OCI-LY3 (cell line): ENCODE data around the gene MGAT4C.

ENCODE experiments used
- H2AFZ ChIP-seq: fragments of 200-600, 300-600 bp; shearing (Covaris generic); 2 replicates; pipeline ENCODE4 v1.6.0; 2014; ENCODE audit warnings: antibody characterized with exemption, low read depth, low read length
- H3K27ac ChIP-seq: fragments of 200-600, 300-600 bp; sonication (generic); 2 replicates; pipeline ENCODE4 v1.5.1; 2014; ENCODE audit warnings: mild to moderate bottlenecking, low read length, moderate library complexity, mixed read lengths
- H3K27me3 ChIP-seq: fragments of 200-600, 300-600 bp; sonication (generic); 2 replicates; pipeline ENCODE4 v1.6.1; 2014; ENCODE audit warnings: low read depth, low read length, mixed read lengths
- H3K36me3 ChIP-seq: fragments of 200-600, 300-600 bp; sonication (generic); replicated peaks from 2 replicates; pipeline ENCODE3; 2014; ENCODE audit warnings: low read depth, low read length, mixed read lengths
- H3K4me1 ChIP-seq: fragments of 300-600, 200-600 bp; sonication (generic); 2 replicates; pipeline ENCODE4 v1.6.1; 2014; ENCODE audit warnings: low read length, mixed read lengths
- H3K4me2 ChIP-seq: fragments of 200-600, 300-600 bp; sonication (generic); 2 replicates; pipeline ENCODE4 v1.6.1; 2014; ENCODE audit warnings: low read length, mixed read lengths
- H3K4me3 ChIP-seq: fragments of 300-600, 200-600 bp; sonication (generic); 2 replicates; pipeline ENCODE4 v1.5.1; 2014; ENCODE audit warnings: antibody characterized with exemption, mild to moderate bottlenecking, low read length, moderate library complexity
- H3K79me2 ChIP-seq: fragments of 300-600, 200-600 bp; shearing (Covaris generic); 2 replicates; pipeline ENCODE4 v1.6.1; 2014; ENCODE audit warnings: mild to moderate bottlenecking, low read length, mixed read lengths
- H3K9ac ChIP-seq: fragments of 300-600, 200-600 bp; shearing (Covaris generic); 2 replicates; pipeline ENCODE4 v1.6.0; 2014; ENCODE audit warnings: mild to moderate bottlenecking, low read length, moderate library complexity
- H3K9me3 ChIP-seq: fragments of 200-600, 300-600 bp; shearing (Covaris generic); 2 replicates; pipeline ENCODE4 v1.6.1; 2014; ENCODE audit warnings: low read length, mixed read lengths; ENCODE audit not compliant: insufficient read depth
- H4K20me1 ChIP-seq: fragments of 200-600, 300-600 bp; sonication (generic); 2 replicates; pipeline ENCODE4 v1.6.1; 2016; ENCODE audit warnings: low read length, mixed read lengths; ENCODE audit not compliant: insufficient read depth
- CTCF ChIP-seq: fragments of 200-600, 300-600 bp; sonication (generic); IDR thresholded peaks from 2 replicates; pipeline ENCODE4 v1.5.1; 2014; ENCODE audit warnings: antibody characterized with exemption, low read length, low read depth
- EZH2phosphoT487 ChIP-seq: fragments of 200-600 bp; shearing (Covaris generic); IDR thresholded peaks from 2 replicates; pipeline ENCODE4 v1.6.1; 2018; ENCODE audit warnings: antibody characterized with exemption, mixed run types, low read depth

Gene MGAT4C

GRCh38 chr12:85979641-85980040 lies 276.6 kb downstream of the MGAT4C start:
- Histone ChIP-seq H3K36me3 (no peaks in the 10 kb centered on the region), H4K20me1 (no peaks in the 10 kb centered on the region), H3K27ac (no peak overlapping the region), H3K4me3 (no peak overlapping the region), H3K4me2 (no peak overlapping the region), H3K9ac (no peak overlapping the region), H3K27me3 (no peaks in the 10 kb centered on the region), H3K9me3 (no peaks in the 10 kb centered on the region), H3K4me1 (no peaks in the 10 kb centered on the region), H2AFZ (no peak overlapping the region), H3K79me2 (no peaks in the 10 kb centered on the region)
- TF ChIP-seq EZH2phosphoT487 (no peak), CTCF (no peak)

GRCh38 chr12:85975716-85976115 lies 280.5 kb downstream of the MGAT4C start:
- Histone ChIP-seq H2AFZ (no peak overlapping the region), H3K4me3 (no peak overlapping the region), H3K9ac (no peak overlapping the region), H4K20me1 (no peaks in the 10 kb centered on the region), H3K4me2 (no peak overlapping the region), H3K79me2 (no peaks in the 10 kb centered on the region), H3K27me3 (no peaks in the 10 kb centered on the region), H3K27ac (no peak overlapping the region), H3K4me1 (no peaks in the 10 kb centered on the region), H3K36me3 (no peaks in the 10 kb centered on the region), H3K9me3 (no peaks in the 10 kb centered on the region)
- no peak for TF ChIP-seq CTCF
- TF ChIP-seq EZH2phosphoT487, result no peak

- Histone ChIP-seq H3K36me3 (no peaks in the 10 kb centered on the region), H3K4me3 (no peak overlapping the region), H3K79me2 (no peaks in the 10 kb centered on the region), H3K27ac (no peak overlapping the region), H3K4me2 (no peak overlapping the region), H3K4me1 (no peaks in the 10 kb centered on the region), H3K9me3 (no peaks in the 10 kb centered on the region), H3K27me3 (no peaks in the 10 kb centered on the region), H3K9ac (no peak overlapping the region), H4K20me1 (no peaks in the 10 kb centered on the region), H2AFZ (0 out of 2 replicates have a peak overlapping the region, but pooled peaks have one; percentile 24)
- peak; percentile 45 for TF ChIP-seq CTCF
- TF ChIP-seq EZH2phosphoT487, result no peak
Observed at GRCh38 chr12:85971800-85972199, 284.4 kb downstream of the MGAT4C start.

GRCh38 chr12:85968606-85969005 lies 287.6 kb downstream of the MGAT4C start:
- Histone ChIP-seq H3K27me3 (no peaks in the 10 kb centered on the region), H2AFZ (no peak overlapping the region)
- TF ChIP-seq CTCF (no peak), EZH2phosphoT487 (no peak)

More at GRCh38 chr12:85968606-85969005, 287.6 kb downstream of the MGAT4C start:
- Histone ChIP-seq H3K79me2 (no peaks in the 10 kb centered on the region), H3K4me3 (no peak overlapping the region), H3K4me2 (no peak overlapping the region), H3K27ac (no peak overlapping the region), H4K20me1 (no peaks in the 10 kb centered on the region), H3K9me3 (no peaks in the 10 kb centered on the region), H3K4me1 (no peaks in the 10 kb centered on the region), H3K36me3 (no peaks in the 10 kb centered on the region), H3K9ac (no peak overlapping the region)
